ENCODE data around the gene RNF207.
A peak's percentile ranks its signal among the peaks of the same experiment; 100 is the strongest.

Gene RNF207

GRCh38 chr1:6185635-6186382 is 20.1 kb upstream of the RNF207 start:
- Histone ChIP-seq H3K4me2 (ENCODE audit: low read depth, low read length) (no peak overlapping the region), H3K9me2 (replicated peaks; ENCODE audit: insufficient read depth, low read length) (no peaks in the 10 kb centered on the region), H4K20me1 (ENCODE audit: insufficient read depth, low read length) (peaks cover 43% of the 10 kb centered on the region), H3K9ac (ENCODE audit: low read length) (no peak overlapping the region), H3K79me2 (ENCODE audit: low read length) (peaks cover 37% of the 10 kb centered on the region), H3K27me3 (replicated peaks; ENCODE audit: insufficient read depth, low read length) (peaks cover 9% of the 10 kb centered on the region), H3K4me1 (ENCODE audit: low read length) (no peaks in the 10 kb centered on the region), H3K27ac (ENCODE audit: low read length) (no peak overlapping the region), H3F3A (ENCODE audit: insufficient read depth, low read length) (peaks cover 16% of the 10 kb centered on the region), H3K36me3 (replicated peaks; ENCODE audit: insufficient read depth, low read length) (no peaks in the 10 kb centered on the region), H2AFZ (ENCODE audit: low read length) (no peak overlapping the region), H3K9me3 (replicated peaks; ENCODE audit: insufficient read depth, low read length) (no peaks in the 10 kb centered on the region), H3K4me3 (ENCODE audit: low read length) (no peak overlapping the region)
- DNase-seq, result no peak
- TF ChIP-seq CTCF (IDR thresholded peaks at IDR 0.05; ENCODE audit: low read length), result peak; percentile 38
- no peak for TF ChIP-seq EZH2 (optimal IDR thresholded peaks at IDR 0.05; ENCODE audit: low read depth, low read length)

GRCh38 chr1:6188466-6188865 is 17.5 kb upstream of the RNF207 start:
- Histone ChIP-seq H3K9me3 (replicated peaks; ENCODE audit: insufficient read depth, low read length) (no peaks in the 10 kb centered on the region), H3K4me3 (ENCODE audit: low read length) (no peak overlapping the region), H2AFZ (ENCODE audit: low read length) (no peak overlapping the region), H3F3A (ENCODE audit: insufficient read depth, low read length) (peaks cover 11% of the 10 kb centered on the region), H3K27me3 (replicated peaks; ENCODE audit: insufficient read depth, low read length) (no peaks in the 10 kb centered on the region), H3K9ac (ENCODE audit: low read length) (no peak overlapping the region), H3K4me2 (ENCODE audit: low read depth, low read length) (no peak overlapping the region), H3K36me3 (replicated peaks; ENCODE audit: insufficient read depth, low read length) (peaks cover 2% of the 10 kb centered on the region; the same call in 1 of the 2 replicates), H3K9me2 (replicated peaks; ENCODE audit: insufficient read depth, low read length) (no peaks in the 10 kb centered on the region), H3K79me2 (ENCODE audit: low read length) (peaks cover 55% of the 10 kb centered on the region), H4K20me1 (ENCODE audit: insufficient read depth, low read length) (peaks cover 44% of the 10 kb centered on the region), H3K27ac (ENCODE audit: low read length) (no peak overlapping the region), H3K4me1 (ENCODE audit: low read length) (no peaks in the 10 kb centered on the region)
- no peak for DNase-seq
- no peak for TF ChIP-seq CTCF (IDR thresholded peaks at IDR 0.05; ENCODE audit: low read length)
- no peak for TF ChIP-seq EZH2 (optimal IDR thresholded peaks at IDR 0.05; ENCODE audit: low read depth, low read length)
- no peak for TF ChIP-seq EZH2phosphoT487 (IDR thresholded peaks at IDR 0.05; ENCODE audit: low read length)

- H3K79me2 ChIP-seq (ENCODE audit: low read length), result peaks cover 85% of the 10 kb centered on the region
- H2AFZ ChIP-seq (ENCODE audit: low read length), result no peak overlapping the region
- H3K4me3 ChIP-seq (ENCODE audit: low read length), result no peak overlapping the region
- peaks cover 8% of the 10 kb centered on the region; the same call in 1 of the 2 replicates for H3K36me3 ChIP-seq (replicated peaks; ENCODE audit: insufficient read depth, low read length)
- no peaks in the 10 kb centered on the region for H3K27me3 ChIP-seq (replicated peaks; ENCODE audit: insufficient read depth, low read length)
- no peaks in the 10 kb centered on the region for H3K9me2 ChIP-seq (replicated peaks; ENCODE audit: insufficient read depth, low read length)
- no peak overlapping the region for H3K27ac ChIP-seq (ENCODE audit: low read length)
- no peak overlapping the region for H3K4me2 ChIP-seq (ENCODE audit: low read depth, low read length)
- peaks cover 33% of the 10 kb centered on the region for H4K20me1 ChIP-seq (ENCODE audit: insufficient read depth, low read length)
- no peaks in the 10 kb centered on the region for H3F3A ChIP-seq (ENCODE audit: insufficient read depth, low read length)
- no peak for DNase-seq
- TF ChIP-seq EZH2phosphoT487 (IDR thresholded peaks at IDR 0.05; ENCODE audit: low read length) (no peak), EZH2 (optimal IDR thresholded peaks at IDR 0.05; ENCODE audit: low read depth, low read length) (no peak), CTCF (IDR thresholded peaks at IDR 0.05; ENCODE audit: low read length) (no peak)
- no peaks in the 10 kb centered on the region for H3K9me3 ChIP-seq (replicated peaks; ENCODE audit: insufficient read depth, low read length)
- no peaks in the 10 kb centered on the region for H3K4me1 ChIP-seq (ENCODE audit: low read length)
- no peak overlapping the region for H3K9ac ChIP-seq (ENCODE audit: low read length)
Measured at GRCh38 chr1:6191968-6192367, 14.0 kb upstream of the RNF207 start.
